HFFc6 (cell line): ENCODE measurements around the gene CLN6. TPM values are rescaled to one million over a fixed set of nuclear protein-coding genes. Genes with fewer than 3 reads are reported as not detected.

Experiments
- DNase-seq: peaks from one replicate; pipeline ENCODE4 v3.0.0-alpha.2; 2018
- H3K27ac Mint-ChIP-seq: 2 replicates; pipeline ENCODE4 v1.8.0; 2020; ENCODE audit warnings: mild to moderate bottlenecking, mixed read lengths
- H3K27me3 Mint-ChIP-seq: 2 replicates; pipeline ENCODE4 v1.8.0; 2021; ENCODE audit warnings: mild to moderate bottlenecking, moderate library complexity, mixed read lengths; ENCODE audit not compliant: insufficient read depth
- H3K36me3 Mint-ChIP-seq: 2 replicates; pipeline ENCODE4 v1.8.0; 2021; ENCODE audit warnings: low read depth, mixed read lengths
- H3K4me1 Mint-ChIP-seq: 2 replicates; pipeline ENCODE4 v1.8.0; 2020; ENCODE audit warnings: low read depth, mixed read lengths
- H3K4me3 Mint-ChIP-seq: 2 replicates; pipeline ENCODE4 v1.8.0; 2020; ENCODE audit warnings: mild to moderate bottlenecking, moderate library complexity, mixed read lengths
- H3K9me3 Mint-ChIP-seq: 2 replicates; pipeline ENCODE4 v1.8.0; 2020; ENCODE audit warnings: mild to moderate bottlenecking, mixed read lengths
- CTCF ChIP-seq: fragments of 200-600 bp; sonication (generic); IDR thresholded peaks from 2 replicates; pipeline ENCODE4 v1.5.0; 2021; ENCODE audit warnings: antibody characterized with exemption, mild to moderate bottlenecking
- total RNA-seq, 6 experiments: library from RNA; stranded (reverse); fragmentation: NEBNext Ultra II Directional; extraction: Animal tissue kit (Norgen Biotek cat#: 25700); gene quantifications; 2 replicates in 1 of 6; 3 replicates in 5 of 6; pipeline ENCODE4 v1.2.3, GENCODE V29; 2021

Gene CLN6
- total RNA-seq, 6 experiments from 2014 or later, result 26.0 to 45.0 (median 37.1) TPM

GRCh38 chr15:68187559-68187958 is 42.0 kb downstream of the CLN6 start:
- Mint-ChIP-seq H3K4me3 (peak overlapping the region; percentile 63), H3K36me3 (peaks cover 62% of the 10 kb centered on the region), H3K27me3 (no peaks in the 10 kb centered on the region), H3K4me1 (peaks cover 28% of the 10 kb centered on the region), H3K9me3 (no peaks in the 10 kb centered on the region), H3K27ac (peak overlapping the region; percentile 78)
- no peak for TF ChIP-seq CTCF
- peak; percentile 67 for DNase-seq

- Mint-ChIP-seq H3K36me3 (peaks cover 55% of the 10 kb centered on the region), H3K4me1 (peaks cover 28% of the 10 kb centered on the region), H3K27ac (peak overlapping the region; percentile 78; the same call in 1 of the 2 replicates), H3K9me3 (no peaks in the 10 kb centered on the region), H3K27me3 (no peaks in the 10 kb centered on the region), H3K4me3 (no peak overlapping the region)
- peak; percentile 55 for DNase-seq
- no peak for TF ChIP-seq CTCF
Observed at GRCh38 chr15:68186671-68187397, 42.7 kb downstream of the CLN6 start.

- Mint-ChIP-seq H3K9me3 (no peaks in the 10 kb centered on the region), H3K4me1 (peaks cover 28% of the 10 kb centered on the region), H3K27me3 (no peaks in the 10 kb centered on the region), H3K36me3 (peaks cover 57% of the 10 kb centered on the region), H3K27ac (no peak overlapping the region), H3K4me3 (no peak overlapping the region)
- TF ChIP-seq CTCF, result no peak
- DNase-seq, result no peak
Observed at GRCh38 chr15:68184616-68185480, 44.7 kb downstream of the CLN6 start.

- peaks cover 47% of the 10 kb centered on the region for H3K36me3 Mint-ChIP-seq
- peaks cover 28% of the 10 kb centered on the region for H3K4me1 Mint-ChIP-seq
- peak overlapping the region; percentile 47 for H3K27ac Mint-ChIP-seq
- H3K27me3 Mint-ChIP-seq, result no peaks in the 10 kb centered on the region
- DNase-seq, result no peak
- no peak for TF ChIP-seq CTCF
- no peaks in the 10 kb centered on the region for H3K9me3 Mint-ChIP-seq
- H3K4me3 Mint-ChIP-seq, result no peak overlapping the region
Observed at GRCh38 chr15:68183616-68184315, 45.8 kb downstream of the CLN6 start.

- Mint-ChIP-seq H3K36me3 (peaks cover 26% of the 10 kb centered on the region), H3K27ac (0 out of 2 replicates have a peak overlapping the region, but pooled peaks have one; percentile 7), H3K27me3 (no peaks in the 10 kb centered on the region), H3K9me3 (no peaks in the 10 kb centered on the region), H3K4me3 (no peak overlapping the region), H3K4me1 (no peaks in the 10 kb centered on the region; the same call in 1 of the 2 replicates)
- DNase-seq, result peak; percentile 16
- TF ChIP-seq CTCF, result no peak
Observed at GRCh38 chr15:68177742-68178141, 51.8 kb downstream of the CLN6 start.
